Measurements from ENCODE around the gene RRP1B. TPM values are rescaled to one million over a fixed set of nuclear protein-coding genes. Genes with fewer than 3 reads are reported as not detected.

RRP1B gene
- total and polyA plus RNA-seq, 2 experiments from 2014 or later: 54.8 to 95.7 TPM

- Histone ChIP-seq H3K27ac (ENCODE audit: low read depth) (peak overlapping the region; percentile 96), H3K9me2 (ENCODE audit: insufficient read depth) (no peaks in the 10 kb centered on the region), H2AFZ (peak overlapping the region; percentile 90), H3K36me3 (ENCODE audit: insufficient read depth) (no peaks in the 10 kb centered on the region), H3K4me1 (ENCODE audit: insufficient read depth) (peaks cover 7% of the 10 kb centered on the region; the same call in 1 of the 2 replicates), H3K27me3 (ENCODE audit: insufficient read depth) (no peaks in the 10 kb centered on the region), H3K79me2 (replicated peaks; ENCODE audit: insufficient read depth) (peaks cover 60% of the 10 kb centered on the region), H4K20me1 (replicated peaks; ENCODE audit: insufficient read depth) (peaks cover 8% of the 10 kb centered on the region), H3K4me3 (peak overlapping the region; percentile 88), H3K4me2 (peak overlapping the region; percentile 95), H3F3A (replicated peaks; ENCODE audit: low read depth) (peaks cover 14% of the 10 kb centered on the region; the same call in 1 of the 2 replicates)
- TF ChIP-seq EZH2phosphoT487 (IDR thresholded peaks at IDR 0.05; ENCODE audit: unreplicated experiment): no peak
- TF ChIP-seq EZH2 (IDR thresholded peaks at IDR 0.05; ENCODE audit: low read depth, unreplicated experiment): no peak
- no peak for TF ChIP-seq NANOG (IDR thresholded peaks at IDR 0.05; ENCODE audit: borderline replicate concordance)
- peak; percentile 27 for TF ChIP-seq REST (IDR thresholded peaks at IDR 0.05; ENCODE audit: unreplicated experiment)
- TF ChIP-seq ETS1 (IDR thresholded peaks at IDR 0.05): no peak
- TF ChIP-seq POLR2AphosphoS5 (IDR thresholded peaks at IDR 0.05; ENCODE audit: low read depth): peak; percentile 79
- TF ChIP-seq JUNB (IDR thresholded peaks at IDR 0.05; ENCODE audit: unreplicated experiment): no peak
- no peak for TF ChIP-seq ZNF114 (CRISPR knock-in tag; IDR thresholded peaks at IDR 0.05)
- peak; percentile 26 to 36; a peak in 3 of 4 replicates for TF ChIP-seq CTCF (conservative IDR thresholded peaks at IDR 0.05; ENCODE audit: low read depth in 2 of 2)
- peak; percentile 68; the same call in 1 of the 2 replicates for TF ChIP-seq CREB1 (CRISPR knock-in tag; IDR thresholded peaks at IDR 0.05; ENCODE audit: low read depth)
- no peak for TF ChIP-seq ZNF462 (CRISPR knock-in tag; IDR thresholded peaks at IDR 0.05)
- no peak for TF ChIP-seq STAT1 (IDR thresholded peaks at IDR 0.05; ENCODE audit: unreplicated experiment)
- no peak for TF ChIP-seq ZNF331 (CRISPR knock-in tag; IDR thresholded peaks at IDR 0.05; ENCODE audit: low read depth)
- DNase-seq (ENCODE audit: low spot score) (peak; percentile 94), ATAC-seq (peak; percentile 82)
- Mint-ChIP-seq H3K9me3 (no peaks in the 10 kb centered on the region), H3K27ac (peak overlapping the region; percentile 94), H3K4me3 (peak overlapping the region; percentile 89), H3K36me3 (ENCODE audit: low read depth) (peaks cover 7% of the 10 kb centered on the region; the same call in 2 of the 3 replicates), H3K4me1 (peaks cover 32% of the 10 kb centered on the region), H3K27me3 (ENCODE audit: insufficient read depth, low read depth, poor library complexity) (peaks cover 21% of the 10 kb centered on the region)
These were observed 69.4 kb downstream of the RRP1B start for GRCh38 chr21:43728467-43729390.

Measured in GM23338 (cell line).